HG02571 (cell line): ENCODE results near the gene SCAI.
A peak's percentile ranks its signal among the peaks of the same experiment; 100 is the strongest.
"Not testable (repeated sequence)": the region's sequence is repeated elsewhere in the genome, so short reads cannot be mapped to it uniquely, and the experiment has no call there.

Experiments
- ATAC-seq: cut with Tn5 transposase; IDR thresholded peaks from one replicate; pipeline ENCODE4 v1.9.1; 2021; ENCODE audit warnings: mild to moderate bottlenecking, moderate library complexity; ENCODE audit not compliant: unreplicated experiment

The SCAI gene

DNA sequence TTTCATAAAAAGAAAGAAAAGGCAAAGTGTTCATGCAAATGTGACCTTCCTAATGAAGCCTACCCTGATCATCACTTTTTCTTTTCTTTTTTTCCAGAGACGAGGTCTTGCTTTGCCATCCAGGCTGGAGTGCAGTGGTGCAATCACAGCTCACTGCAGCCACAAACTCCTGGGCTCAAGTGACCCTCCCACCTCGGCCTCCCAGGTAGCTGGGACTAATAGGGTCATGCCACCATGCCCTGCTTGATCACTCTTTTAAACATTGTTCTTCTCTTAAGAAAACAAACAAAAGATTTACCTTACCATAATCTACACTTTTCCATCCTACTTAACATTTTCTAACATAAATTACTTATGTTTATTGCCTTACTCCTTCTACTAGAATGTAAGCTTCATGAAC, 193.9 kb downstream of the SCAI start:
- ATAC-seq, result no peak

- no peak for ATAC-seq
These were observed 195.5 kb downstream of the SCAI start for GRCh38 chr9:124947727-124948391.

GRCh38 chr9:124946167-124946566, 197.2 kb downstream of the SCAI start:
- no peak for ATAC-seq

- peak; percentile 15 for ATAC-seq
These were observed 201.4 kb downstream of the SCAI start for GRCh38 chr9:124941679-124942561.

DNA sequence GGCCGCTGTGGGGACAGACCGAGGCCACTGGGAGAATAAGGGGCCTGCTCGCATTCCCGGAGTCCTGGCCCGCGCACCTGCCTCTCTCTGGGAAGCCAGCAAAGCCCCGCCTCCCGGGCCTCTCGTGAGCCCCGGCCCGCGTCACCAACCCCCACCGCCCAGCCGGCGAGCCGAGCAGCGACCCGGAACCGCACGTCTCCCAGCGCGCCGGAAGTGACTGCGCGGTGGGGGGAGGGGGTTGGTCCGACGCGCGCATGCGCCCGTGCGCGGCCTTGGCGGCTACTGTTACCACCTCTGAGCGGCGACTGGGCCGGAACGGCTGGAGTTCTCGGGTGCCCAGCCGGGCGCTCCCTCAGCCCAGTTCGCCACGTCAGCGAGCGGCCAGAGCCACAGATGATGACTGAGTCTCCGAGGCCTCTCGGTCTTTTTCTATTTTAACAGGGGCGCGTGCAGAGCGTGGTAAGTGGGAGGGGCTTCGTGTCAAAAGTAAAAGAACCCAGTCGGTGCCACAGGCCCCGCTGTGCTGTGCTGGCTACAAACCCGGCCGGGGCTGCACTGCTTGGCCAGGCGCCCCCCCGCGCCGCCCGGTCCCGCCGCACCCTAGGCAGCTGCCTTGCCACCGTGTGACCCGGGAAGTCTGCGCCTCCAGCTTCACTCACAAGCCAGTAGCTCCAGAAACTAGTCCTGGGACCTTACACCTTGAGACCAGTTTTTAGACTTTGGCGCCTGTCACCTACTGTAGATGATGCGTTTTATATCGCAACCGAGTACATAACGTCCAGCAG, 202.2 kb downstream of the SCAI start, which contains the start of gene GOLGA1:
Gene GOLGA1 (minus strand): TSS at position 190 of the 785 bp plus-strand sequence. CDS start 2,372 bp downstream, outside the sequence.
- ATAC-seq, result peak; percentile 81

DNA sequence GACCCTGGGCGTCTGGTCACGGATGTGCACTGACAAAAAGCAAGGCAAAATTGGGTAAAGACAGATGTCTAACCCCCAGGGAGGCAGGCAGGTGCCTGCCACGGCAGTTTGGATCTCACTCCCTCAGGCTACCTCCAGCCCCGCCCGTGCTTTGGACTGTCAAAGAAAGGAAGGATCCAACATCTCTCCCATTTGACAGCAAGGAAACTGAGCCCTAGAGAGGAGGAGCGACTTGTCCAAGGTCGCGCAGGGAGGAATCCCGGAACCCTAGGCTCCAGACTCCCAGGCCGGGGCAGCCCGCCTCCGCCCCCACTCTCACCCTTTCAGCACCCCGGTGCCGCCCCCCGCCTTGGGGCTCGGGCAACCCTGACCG, 202.8 kb downstream of the SCAI start:
- ATAC-seq, result peak; percentile 44

DNA sequence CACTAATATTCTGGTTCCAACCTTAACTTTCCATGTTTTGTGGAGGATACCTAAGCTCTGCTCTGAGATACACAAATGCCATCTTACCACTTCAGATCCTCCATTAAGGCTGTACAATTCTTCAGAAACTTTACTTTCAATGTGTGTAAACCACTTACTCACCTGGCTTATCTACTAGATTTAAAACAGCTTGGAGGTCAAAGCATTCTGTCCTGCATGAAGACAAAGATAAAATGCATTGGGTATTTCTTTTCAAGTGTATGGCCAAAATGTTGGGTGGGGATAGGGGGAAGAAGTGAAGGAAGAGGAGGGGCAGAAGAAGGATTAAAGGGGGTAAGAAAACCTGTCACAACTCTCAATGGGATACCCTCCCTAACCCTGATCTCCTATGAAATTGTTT, 203.4 kb downstream of the SCAI start:
- ATAC-seq, result no peak

DNA sequence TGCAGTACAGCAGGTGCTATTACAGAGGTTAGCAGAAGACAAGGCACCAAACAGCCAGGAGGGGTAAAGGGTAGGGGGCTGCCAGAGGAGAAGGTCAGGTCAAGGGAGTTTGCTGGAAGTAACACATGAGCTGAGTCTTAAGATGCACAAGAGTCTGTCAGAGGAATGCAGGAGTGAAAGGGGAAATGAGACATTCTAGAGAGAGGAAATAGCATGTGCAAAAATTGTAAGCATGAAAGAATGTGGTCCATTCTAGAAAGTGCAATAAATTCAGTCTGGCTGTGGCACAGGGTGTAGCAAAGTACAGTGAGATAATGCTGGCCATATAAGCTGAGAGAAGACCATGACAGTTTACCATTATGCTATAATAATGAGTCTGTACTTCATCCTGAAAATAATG, 209.0 kb downstream of the SCAI start:
- no peak for ATAC-seq

DNA sequence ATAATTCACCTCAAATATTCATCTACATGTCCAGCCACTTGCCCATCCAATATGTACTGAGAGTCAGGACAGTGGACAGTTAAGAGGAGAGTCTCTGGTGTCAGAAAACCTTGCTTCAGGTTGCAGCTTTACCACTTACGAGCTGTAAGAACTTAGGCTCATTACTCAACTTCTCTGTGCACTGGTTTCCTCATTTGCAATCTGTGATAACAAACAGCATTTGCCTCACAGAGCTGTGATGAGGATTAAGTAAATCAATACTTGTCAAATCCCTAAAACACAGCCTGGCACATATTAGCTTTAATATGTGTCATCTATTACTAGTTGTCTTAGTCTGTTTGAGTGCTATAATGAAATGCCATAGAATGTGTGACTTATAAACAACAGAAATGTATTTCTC, 211.0 kb downstream of the SCAI start:
- no peak for ATAC-seq

GRCh38 chr9:124929464-124929863, 213.9 kb downstream of the SCAI start:
- ATAC-seq, result no peak

DNA sequence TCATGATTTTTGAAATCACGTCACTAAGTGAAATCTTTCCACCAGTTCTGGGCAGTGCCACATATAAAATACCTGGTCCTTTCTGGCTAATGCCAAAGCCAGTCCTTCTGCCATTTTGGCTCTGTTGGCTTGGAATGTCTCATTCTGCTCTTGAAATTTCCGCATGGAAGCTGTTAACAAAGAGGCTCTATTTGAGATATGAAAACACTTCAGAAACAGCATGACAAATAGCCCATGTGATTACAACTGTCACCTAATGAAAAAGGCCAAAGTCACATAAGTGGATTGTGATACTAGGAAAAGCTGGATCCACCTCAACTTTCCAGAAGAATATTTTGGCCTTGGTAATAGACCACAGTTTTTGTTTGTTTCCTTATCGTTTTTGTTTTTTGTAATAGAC, 215.2 kb downstream of the SCAI start:
- ATAC-seq, result no peak

GRCh38 chr9:124920394-124920793, 222.9 kb downstream of the SCAI start:
- ATAC-seq, result not testable (repeated sequence)

- no peak for ATAC-seq
These were observed 228.4 kb downstream of the SCAI start for GRCh38 chr9:124914753-124915405.

DNA sequence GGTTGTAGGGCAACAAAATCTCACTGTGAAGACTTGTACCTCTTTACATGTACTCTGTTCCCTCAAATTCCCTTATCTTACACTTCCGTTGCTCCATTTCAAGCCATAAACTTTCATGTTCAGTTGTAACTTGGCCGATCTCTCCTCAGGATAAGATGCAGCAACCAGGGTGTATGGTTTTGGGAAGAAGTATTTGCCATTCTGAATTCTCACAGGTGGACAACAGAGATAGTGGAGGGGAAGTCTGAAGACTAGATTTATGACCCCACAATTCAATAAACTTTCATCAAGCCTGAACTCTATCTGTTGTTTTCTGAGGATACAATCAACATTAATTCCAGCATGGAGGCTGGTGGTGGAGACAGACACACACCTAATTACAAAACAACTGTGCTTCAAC, 229.9 kb downstream of the SCAI start:
- no peak for ATAC-seq

- no peak for ATAC-seq
These were observed 231.6 kb downstream of the SCAI start for GRCh38 chr9:124911766-124912165.

DNA sequence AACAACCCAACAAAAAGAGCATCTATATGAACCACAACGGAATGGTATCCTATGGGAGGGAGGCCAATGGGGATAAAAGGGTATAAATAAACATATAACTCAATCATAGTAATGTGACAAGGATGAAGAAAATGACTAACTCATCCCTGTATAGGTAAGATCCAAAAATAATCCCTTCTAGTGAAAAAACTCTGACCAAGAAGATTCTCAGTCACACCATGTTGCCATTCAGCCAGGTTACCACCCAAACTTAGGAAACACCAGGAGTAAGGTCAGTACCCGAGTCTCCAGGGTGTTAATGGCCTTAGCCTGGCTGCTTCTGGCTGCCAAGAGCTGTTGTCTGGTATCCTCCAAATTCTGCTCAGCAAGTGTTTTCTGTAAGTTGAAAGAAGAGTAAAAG, 235.2 kb downstream of the SCAI start:
- ATAC-seq, result no peak

- ATAC-seq, result no peak
These were observed 236.4 kb downstream of the SCAI start for GRCh38 chr9:124906966-124907365.

GRCh38 chr9:124899845-124900244, 243.5 kb downstream of the SCAI start:
- ATAC-seq, result no peak

- no peak for ATAC-seq
These were observed 245.5 kb downstream of the SCAI start for GRCh38 chr9:124897570-124898460.

- no peak for ATAC-seq
These were observed 248.6 kb downstream of the SCAI start for GRCh38 chr9:124894741-124895170.
